AG10803 (cell line): ENCODE data around the gene ZNF76.

ENCODE experiments used
- DNase-seq: peaks from one replicate; pipeline ENCODE4 v3.0.0; 2010; ENCODE audit warnings: low read depth
- H3K4me3 ChIP-seq: 2 replicates; pipeline ENCODE4 v1.5.1; 2011; ENCODE audit warnings: mild to moderate bottlenecking, low read length, control low read depth
- TF ChIP-seq, protein P1 (sequence below): conservative IDR thresholded peaks from 2 replicates; pipeline ENCODE4 v1.5.1; 2011; ENCODE audit warnings: mild to moderate bottlenecking, low read length, control low read depth, inconsistent platforms

ZNF76 gene

GRCh38 chr6:35280903-35281302, 21.4 kb downstream of the ZNF76 start:
- H3K4me3 ChIP-seq, result no peak overlapping the region
- no peak for DNase-seq
- TF ChIP-seq, protein P1, sequence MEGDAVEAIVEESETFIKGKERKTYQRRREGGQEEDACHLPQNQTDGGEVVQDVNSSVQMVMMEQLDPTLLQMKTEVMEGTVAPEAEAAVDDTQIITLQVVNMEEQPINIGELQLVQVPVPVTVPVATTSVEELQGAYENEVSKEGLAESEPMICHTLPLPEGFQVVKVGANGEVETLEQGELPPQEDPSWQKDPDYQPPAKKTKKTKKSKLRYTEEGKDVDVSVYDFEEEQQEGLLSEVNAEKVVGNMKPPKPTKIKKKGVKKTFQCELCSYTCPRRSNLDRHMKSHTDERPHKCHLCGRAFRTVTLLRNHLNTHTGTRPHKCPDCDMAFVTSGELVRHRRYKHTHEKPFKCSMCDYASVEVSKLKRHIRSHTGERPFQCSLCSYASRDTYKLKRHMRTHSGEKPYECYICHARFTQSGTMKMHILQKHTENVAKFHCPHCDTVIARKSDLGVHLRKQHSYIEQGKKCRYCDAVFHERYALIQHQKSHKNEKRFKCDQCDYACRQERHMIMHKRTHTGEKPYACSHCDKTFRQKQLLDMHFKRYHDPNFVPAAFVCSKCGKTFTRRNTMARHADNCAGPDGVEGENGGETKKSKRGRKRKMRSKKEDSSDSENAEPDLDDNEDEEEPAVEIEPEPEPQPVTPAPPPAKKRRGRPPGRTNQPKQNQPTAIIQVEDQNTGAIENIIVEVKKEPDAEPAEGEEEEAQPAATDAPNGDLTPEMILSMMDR, result no peak

DNA sequence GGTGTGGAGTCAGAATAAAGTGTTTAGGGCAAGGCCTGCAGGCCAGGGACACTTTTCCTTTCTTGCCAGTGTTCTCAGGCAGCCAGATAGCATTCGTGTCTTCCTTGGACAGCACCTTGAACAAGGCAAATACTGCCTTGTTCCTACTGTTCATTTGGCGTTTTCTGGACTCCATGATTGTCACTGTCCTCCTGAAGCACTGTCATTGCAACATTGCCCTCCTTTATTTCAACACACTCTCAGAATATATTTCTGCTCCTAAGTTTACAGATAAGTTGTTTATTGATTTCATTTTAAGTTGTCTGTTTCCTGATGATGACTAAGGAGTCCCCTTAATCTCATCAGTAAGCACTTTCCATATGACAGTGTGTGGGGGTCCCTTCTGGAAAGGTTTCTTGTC, 22.9 kb downstream of the ZNF76 start:
- H3K4me3 ChIP-seq, result no peak overlapping the region

DNA sequence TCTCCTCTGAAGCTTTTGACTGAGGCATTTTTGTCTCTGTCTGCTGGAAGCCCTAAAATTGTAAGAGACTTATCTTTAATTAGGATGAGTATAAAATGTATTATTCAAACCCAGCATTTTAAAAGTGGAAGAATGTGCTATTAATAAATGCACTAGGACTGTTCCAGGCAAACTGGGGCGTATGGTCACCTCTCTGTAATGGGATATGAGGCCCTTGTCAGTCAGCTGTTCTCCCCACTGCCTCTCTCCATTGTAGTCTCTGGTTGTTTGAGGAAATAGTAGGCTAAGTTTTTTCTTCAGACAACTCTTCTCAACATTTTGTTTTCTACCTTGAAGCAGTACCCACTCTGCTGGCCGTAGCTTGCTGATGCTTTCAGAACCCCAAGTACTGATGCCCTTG, 23.8 kb downstream of the ZNF76 start:
- no peak overlapping the region for H3K4me3 ChIP-seq
- DNase-seq, result no peak
- TF ChIP-seq, protein P1, result no peak

More for the DNA sequence above, 22.9 kb downstream of the ZNF76 start:
- TF ChIP-seq, protein P1, result no peak
- DNase-seq, result no peak

DNA sequence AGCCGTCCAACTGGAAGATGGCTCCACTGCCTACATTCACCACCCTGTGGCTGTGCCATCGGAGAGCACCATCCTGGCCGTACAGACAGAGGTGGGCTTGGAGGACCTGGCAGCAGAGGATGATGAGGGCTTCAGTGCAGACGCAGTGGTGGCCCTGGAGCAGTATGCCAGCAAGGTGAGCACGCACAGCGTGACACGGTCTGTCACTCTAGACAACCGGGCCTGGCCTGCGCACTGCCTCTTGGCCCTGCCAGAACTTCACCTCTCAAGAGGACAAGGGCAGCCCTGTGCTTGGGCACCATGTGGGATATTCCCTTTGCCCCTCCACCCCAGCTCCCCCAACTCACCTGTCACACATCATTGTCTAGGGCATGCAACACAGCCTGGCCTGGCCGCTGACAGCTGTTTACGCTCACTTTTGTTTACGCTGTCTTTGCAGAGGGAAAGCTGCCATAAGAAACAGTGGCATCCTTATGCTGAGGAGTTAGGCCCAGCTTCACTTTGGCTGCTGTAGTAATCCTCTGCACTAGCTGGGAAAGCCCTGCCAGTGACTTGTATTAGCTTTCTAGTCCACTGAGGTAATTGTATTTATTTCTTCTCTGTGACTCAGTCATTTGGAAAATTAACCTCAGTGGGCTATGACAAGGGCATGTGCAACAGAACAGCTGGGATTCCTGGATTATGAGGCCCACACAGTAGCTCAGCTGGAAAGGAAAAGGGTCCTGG, 28.3 kb downstream of the ZNF76 start:
- DNase-seq, result peak; percentile 41
- H3K4me3 ChIP-seq, result no peak overlapping the region
- TF ChIP-seq, protein P1, result no peak

- TF ChIP-seq, protein P1, result no peak
- H3K4me3 ChIP-seq, result no peak overlapping the region
- DNase-seq, result no peak
These were observed 29.3 kb downstream of the ZNF76 start for GRCh38 chr6:35288834-35289233.

GRCh38 chr6:35291491-35291890, 32.0 kb downstream of the ZNF76 start:
- TF ChIP-seq, protein P1, result no peak
- H3K4me3 ChIP-seq, result no peak overlapping the region
- no peak for DNase-seq

GRCh38 chr6:35292494-35292893, 33.0 kb downstream of the ZNF76 start:
- TF ChIP-seq, protein P1, result no peak
- no peak for DNase-seq
- H3K4me3 ChIP-seq, result no peak overlapping the region
